Skeletal muscle tissue (tissue), 4 donors: ENCODE results near the gene PAQR5. TPM values are rescaled to one million over a fixed set of nuclear protein-coding genes. Genes with fewer than 3 reads are reported as not detected.

Source experiments
- H3K27ac ChIP-seq: one replicate; pipeline ENCODE4 v1.7.0; 2013; ENCODE audit warnings: mild to moderate bottlenecking, low read depth, low read length, inconsistent platforms
- H3K27me3 ChIP-seq, 3 donors: one replicate each; pipeline ENCODE4 v1.7.0; 2013; ENCODE audit warnings: low read length in 3 of 3; ENCODE audit not compliant: control insufficient read depth in 3 of 3, insufficient read depth in 3 of 3
- H3K36me3 ChIP-seq, 3 donors: one replicate each; pipeline ENCODE4 v1.7.0; 2013; ENCODE audit warnings: low read length in 3 of 3; ENCODE audit not compliant: control insufficient read depth in 3 of 3, insufficient read depth in 3 of 3
- H3K4me1 ChIP-seq, 3 donors: one replicate each; pipeline ENCODE4 v1.7.0; 2013; ENCODE audit warnings: low read length in 3 of 3, mild to moderate bottlenecking in 3 of 3; ENCODE audit not compliant: control insufficient read depth in 3 of 3, insufficient read depth in 3 of 3
- H3K4me3 ChIP-seq, 3 donors: one replicate each; pipeline ENCODE4 v1.7.0; 2013; ENCODE audit warnings: low read length in 3 of 3
- H3K9ac ChIP-seq, 3 donors: one replicate each; pipeline ENCODE4 v1.7.0; 2013; ENCODE audit warnings: low read length in 3 of 3, mild to moderate bottlenecking in 3 of 3, moderate library complexity in 2 of 3, low read depth in 1 of 3
- H3K9me3 ChIP-seq, 3 donors: one replicate each; pipeline ENCODE4 v1.7.0; 2013; ENCODE audit warnings: low read length in 3 of 3; ENCODE audit not compliant: control insufficient read depth in 3 of 3
- total RNA-seq: library from RNA; depleted of rRNA; stranded (reverse); fragments of >200 nt; gene quantifications from one replicate; pipeline ENCODE4 v1.2.3, GENCODE V29; 2014
- donor health status: Osteomylitis.

The PAQR5 gene
- total RNA-seq, 1 donor from 2014 or later = under 0.01 TPM

DNA sequence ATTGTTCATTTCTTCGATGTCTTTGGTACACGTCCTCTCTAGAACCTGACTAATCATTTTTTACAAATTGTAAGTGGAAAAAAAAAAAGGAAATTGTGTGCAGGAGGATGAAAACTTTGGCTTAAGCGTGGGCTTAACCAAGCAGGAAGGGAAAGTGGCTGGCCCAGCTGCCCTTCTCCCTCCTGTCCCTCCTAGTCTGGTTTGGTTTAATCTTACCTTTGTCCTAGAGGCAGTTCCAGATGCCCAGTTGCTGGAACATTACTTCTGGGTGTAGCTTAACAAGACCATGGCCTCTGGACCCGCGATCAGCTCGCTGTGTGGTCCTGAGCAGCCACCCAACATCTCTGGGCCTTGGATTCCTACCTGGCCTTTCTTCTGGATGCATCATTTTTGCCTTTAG is 15.4 kb downstream of the PAQR5 start:
- H3K4me3 ChIP-seq = no peak overlapping the region
- no peaks in the 10 kb centered on the region for H3K36me3 ChIP-seq
- H3K4me1 ChIP-seq = no peaks in the 10 kb centered on the region
- no peaks in the 10 kb centered on the region for H3K9me3 ChIP-seq
- H3K27me3 ChIP-seq = peaks cover 0 to 6% (median 0%) of the 10 kb centered on the region in 3 donors
- H3K27ac ChIP-seq = no peak overlapping the region
- H3K9ac ChIP-seq = no peak overlapping the region

DNA sequence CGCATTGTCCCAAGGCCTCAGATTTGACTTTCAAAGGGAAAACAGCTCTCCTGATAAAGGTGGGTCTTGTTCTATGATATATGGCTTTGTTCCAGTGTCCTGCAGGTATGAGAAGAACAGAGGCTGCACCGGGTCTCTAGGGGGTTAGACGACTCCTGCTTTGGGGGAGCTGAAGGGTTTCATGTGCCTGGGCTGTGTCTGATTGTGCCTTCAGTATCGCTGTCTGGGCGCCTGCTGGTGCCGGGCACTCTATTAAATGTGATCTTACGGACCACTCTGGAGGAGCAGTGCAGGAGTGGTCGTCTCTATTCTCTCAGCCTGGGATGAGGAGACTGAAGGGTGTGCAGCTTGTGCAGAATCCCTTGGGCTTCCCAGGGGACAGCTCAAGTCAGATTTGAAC is 16.0 kb downstream of the PAQR5 start:
- Histone ChIP-seq H3K27ac (no peak overlapping the region), H3K4me1 (no peaks in the 10 kb centered on the region), H3K9ac (no peak overlapping the region), H3K27me3 (peaks cover 0 to 7% (median 1%) of the 10 kb centered on the region in 3 donors), H3K36me3 (no peaks in the 10 kb centered on the region), H3K9me3 (no peaks in the 10 kb centered on the region), H3K4me3 (no peak overlapping the region)

DNA sequence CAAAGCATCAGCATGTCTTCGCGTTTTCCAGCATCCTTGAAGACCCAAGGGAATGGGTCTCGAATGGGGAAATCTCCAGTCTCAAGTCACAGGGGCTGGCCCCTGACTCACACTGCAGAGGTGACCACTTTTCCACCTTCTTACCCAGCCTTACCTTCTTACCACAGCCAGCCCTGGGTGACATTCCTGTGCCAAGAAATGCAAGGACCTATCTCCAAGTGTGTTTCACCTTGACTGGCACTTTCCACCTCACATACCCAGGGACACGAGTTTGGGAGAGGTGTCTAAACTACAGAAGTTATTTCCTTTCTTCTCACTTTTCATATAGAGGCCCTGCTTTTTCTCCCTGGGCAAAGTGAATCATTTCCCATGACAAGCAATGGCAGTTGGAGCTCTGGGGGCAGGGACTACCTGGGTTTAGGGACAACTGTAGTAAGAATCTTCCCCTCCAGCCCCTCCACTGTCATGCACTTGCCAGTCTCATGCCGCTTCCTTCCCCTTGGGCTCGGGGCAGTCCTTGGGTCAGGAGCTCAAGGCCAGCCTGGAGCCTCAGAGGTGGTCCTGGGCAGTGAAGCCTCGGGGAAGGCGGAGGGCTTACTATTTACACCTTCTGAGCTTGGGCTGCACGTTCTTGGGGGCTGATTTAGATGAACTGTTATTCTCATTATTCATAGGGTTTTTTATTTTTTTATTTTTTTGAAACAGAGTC is 16.8 kb downstream of the PAQR5 start:
- Histone ChIP-seq H3K27me3 (peaks cover 0 to 10% (median 2%) of the 10 kb centered on the region in 3 donors), H3K27ac (no peak overlapping the region), H3K36me3 (no peaks in the 10 kb centered on the region), H3K4me3 (no peak overlapping the region), H3K9me3 (no peaks in the 10 kb centered on the region), H3K9ac (no peak overlapping the region), H3K4me1 (no peaks in the 10 kb centered on the region)

DNA sequence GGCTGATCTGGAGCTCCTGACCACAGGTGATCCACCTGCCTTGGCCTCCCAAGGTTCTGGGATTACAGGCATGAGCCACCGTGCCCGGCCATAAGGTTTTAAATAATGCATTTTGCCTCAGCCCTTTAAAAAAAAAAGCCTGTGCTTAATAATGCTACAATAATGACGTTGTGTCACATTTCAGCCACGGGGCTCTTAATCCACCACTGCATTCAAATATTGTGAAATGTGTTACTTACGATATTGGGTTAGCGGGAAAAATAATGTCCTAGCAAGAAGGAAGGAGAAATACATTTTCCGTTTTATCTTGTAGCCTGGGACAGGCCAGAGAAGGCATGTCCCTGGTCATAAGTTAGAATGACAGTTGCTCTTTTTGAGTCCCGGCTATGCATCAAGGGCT is 17.6 kb downstream of the PAQR5 start:
- no peaks in the 10 kb centered on the region for H3K36me3 ChIP-seq
- H3K9ac ChIP-seq = no peak overlapping the region
- H3K27me3 ChIP-seq = peaks cover 0 to 10% (median 2%) of the 10 kb centered on the region in 3 donors
- H3K27ac ChIP-seq = no peak overlapping the region
- no peaks in the 10 kb centered on the region for H3K9me3 ChIP-seq
- H3K4me1 ChIP-seq = no peaks in the 10 kb centered on the region
- no peak overlapping the region for H3K4me3 ChIP-seq

DNA sequence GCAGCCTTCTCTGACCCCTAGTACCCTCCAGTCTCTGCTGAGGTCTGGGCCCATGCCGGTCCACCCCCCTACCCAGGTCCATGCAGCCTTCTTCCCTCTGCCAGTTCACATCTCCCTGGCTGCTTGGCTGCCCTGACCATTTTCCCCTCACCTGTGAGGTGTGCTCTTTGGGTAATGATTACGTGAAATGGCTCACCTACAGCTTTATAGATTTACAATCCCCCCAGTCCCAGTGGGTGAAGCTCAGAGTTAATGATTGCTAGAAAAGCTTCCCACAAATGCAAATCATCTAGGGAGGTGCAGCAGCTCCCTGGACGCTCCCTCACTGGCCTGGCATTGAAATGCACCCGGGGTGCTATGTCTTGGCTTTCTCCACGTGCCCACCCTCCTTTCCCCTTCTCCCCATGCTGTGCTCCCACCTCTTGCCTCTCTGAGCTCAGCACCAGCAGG is 18.7 kb downstream of the PAQR5 start:
- no peak overlapping the region for H3K4me3 ChIP-seq
- peaks cover 0 to 10% (median 2%) of the 10 kb centered on the region in 3 donors for H3K27me3 ChIP-seq

DNA sequence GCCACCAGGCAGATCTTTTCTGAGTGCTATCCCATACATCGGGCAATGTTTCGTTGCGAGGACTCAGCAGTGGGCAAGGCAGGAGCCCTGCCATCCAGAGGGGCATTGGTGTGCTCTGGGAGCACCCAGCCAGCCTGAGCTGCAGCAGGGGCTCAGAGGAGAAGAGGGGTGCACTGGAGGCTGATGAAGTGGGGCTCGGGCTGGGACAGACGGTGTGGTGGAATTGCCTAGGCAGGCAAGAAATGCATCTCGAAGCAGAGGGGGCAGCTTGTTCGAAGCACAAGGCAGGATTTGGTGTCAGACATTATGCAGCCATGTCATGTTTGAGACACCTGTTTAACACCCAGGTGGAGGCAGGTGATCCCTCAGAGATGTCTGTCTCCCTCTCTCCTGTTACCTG is 19.3 kb downstream of the PAQR5 start:
- no peaks in the 10 kb centered on the region for H3K4me1 ChIP-seq
- H3K36me3 ChIP-seq = no peaks in the 10 kb centered on the region
- H3K9me3 ChIP-seq = peaks cover 0 to under 1% (median 0%) of the 10 kb centered on the region in 3 donors
- no peak overlapping the region for H3K27ac ChIP-seq
- peaks cover 0 to 10% (median 6%) of the 10 kb centered on the region in 3 donors for H3K27me3 ChIP-seq
- H3K4me3 ChIP-seq = no peak overlapping the region
- no peak overlapping the region for H3K9ac ChIP-seq

More for the DNA sequence above, 18.7 kb downstream of the PAQR5 start:
- H3K36me3 ChIP-seq = no peaks in the 10 kb centered on the region
- no peaks in the 10 kb centered on the region for H3K9me3 ChIP-seq
- no peak overlapping the region for H3K27ac ChIP-seq
- no peak overlapping the region for H3K9ac ChIP-seq
- H3K4me1 ChIP-seq = no peaks in the 10 kb centered on the region

DNA sequence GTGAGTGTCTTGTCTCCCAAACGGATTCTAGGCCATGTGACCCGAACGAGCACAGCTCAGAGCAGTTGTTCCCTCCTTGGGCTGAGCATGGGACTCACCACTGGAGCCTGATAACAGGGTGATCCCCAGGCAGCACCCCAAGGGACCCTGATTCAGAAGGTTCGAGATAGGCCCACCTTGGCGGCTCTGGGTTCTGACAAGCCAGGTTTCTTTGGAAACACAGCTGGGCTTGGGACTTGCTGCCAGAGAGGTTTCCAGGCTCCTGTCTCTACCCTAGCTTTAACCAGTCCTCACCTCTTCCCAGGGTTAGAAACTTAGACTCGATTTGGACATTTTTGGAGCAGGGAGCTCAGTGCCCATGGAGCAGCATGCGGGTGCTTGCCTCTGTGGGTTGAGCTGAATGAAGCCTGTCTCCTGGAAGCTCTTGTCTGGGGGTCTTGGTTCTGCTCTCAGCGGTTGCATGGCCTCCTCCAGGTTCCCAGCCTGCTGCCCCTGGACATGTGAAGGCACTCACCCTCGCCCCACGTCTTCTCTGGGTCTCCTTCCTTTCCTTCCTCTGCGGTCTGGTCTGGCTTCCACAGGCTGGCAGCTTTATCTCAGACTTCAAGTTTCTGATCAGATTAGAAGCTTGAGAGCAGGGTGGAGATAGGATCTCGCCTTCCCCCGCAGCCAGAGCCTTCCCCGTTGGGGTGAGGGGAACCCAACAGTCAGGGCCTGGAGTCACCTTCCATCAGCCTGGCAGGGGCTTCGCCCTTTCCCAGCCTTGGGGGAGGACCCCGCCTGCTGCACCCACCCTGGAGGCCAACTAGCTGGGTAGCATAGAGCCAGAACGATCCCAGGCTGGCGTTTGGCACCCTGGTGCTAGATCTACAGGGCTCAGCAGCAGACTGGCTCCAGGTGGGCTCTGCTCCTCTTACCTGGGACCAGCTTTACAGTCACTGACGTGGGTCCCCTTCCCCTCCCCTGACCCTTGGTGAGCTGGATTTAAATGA is 21.0 kb downstream of the PAQR5 start:
- peaks cover 0 to 2% (median 0%) of the 10 kb centered on the region in 3 donors for H3K9me3 ChIP-seq

DNA sequence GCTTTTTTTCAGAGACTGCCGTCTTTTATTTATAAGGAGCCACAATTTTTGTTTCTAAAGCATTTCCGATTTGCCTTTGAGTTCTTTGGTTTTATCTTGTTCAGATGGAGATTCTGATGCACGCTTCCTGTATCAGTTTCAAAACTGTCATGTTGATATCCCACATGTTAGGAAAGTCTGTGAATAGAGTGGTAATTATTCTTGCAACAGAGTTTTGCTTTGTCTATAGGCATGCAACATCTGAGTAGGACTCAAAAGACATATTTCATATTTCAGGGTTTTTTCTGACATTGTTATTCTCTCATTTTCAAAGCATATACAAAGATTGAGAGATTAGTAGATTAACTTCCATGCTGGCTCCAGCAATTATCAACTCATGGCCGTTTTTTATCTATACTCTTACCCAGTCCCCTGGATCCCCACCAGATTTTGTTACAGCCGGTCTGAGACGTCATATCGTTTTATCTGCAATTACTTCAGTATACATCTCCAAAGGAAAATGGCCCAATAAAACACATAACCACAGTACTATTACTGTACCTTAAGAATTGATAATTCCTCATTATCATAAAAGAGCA is 22.4 kb downstream of the PAQR5 start:
- H3K9me3 ChIP-seq = peaks cover 0 to 2% (median 0%) of the 10 kb centered on the region in 3 donors
- H3K36me3 ChIP-seq = no peaks in the 10 kb centered on the region
- no peak overlapping the region for H3K27ac ChIP-seq
- H3K9ac ChIP-seq = no peak overlapping the region
- peaks cover 0 to 19% (median 13%) of the 10 kb centered on the region in 3 donors for H3K27me3 ChIP-seq
- no peaks in the 10 kb centered on the region for H3K4me1 ChIP-seq
- H3K4me3 ChIP-seq = no peak overlapping the region

More for the DNA sequence above, 21.0 kb downstream of the PAQR5 start:
- peaks cover 0 to 15% (median 13%) of the 10 kb centered on the region in 3 donors for H3K27me3 ChIP-seq
- H3K36me3 ChIP-seq = no peaks in the 10 kb centered on the region
- H3K27ac ChIP-seq = no peak overlapping the region
- no peak overlapping the region for H3K9ac ChIP-seq
- no peaks in the 10 kb centered on the region for H3K4me1 ChIP-seq
- no peak overlapping the region for H3K4me3 ChIP-seq

DNA sequence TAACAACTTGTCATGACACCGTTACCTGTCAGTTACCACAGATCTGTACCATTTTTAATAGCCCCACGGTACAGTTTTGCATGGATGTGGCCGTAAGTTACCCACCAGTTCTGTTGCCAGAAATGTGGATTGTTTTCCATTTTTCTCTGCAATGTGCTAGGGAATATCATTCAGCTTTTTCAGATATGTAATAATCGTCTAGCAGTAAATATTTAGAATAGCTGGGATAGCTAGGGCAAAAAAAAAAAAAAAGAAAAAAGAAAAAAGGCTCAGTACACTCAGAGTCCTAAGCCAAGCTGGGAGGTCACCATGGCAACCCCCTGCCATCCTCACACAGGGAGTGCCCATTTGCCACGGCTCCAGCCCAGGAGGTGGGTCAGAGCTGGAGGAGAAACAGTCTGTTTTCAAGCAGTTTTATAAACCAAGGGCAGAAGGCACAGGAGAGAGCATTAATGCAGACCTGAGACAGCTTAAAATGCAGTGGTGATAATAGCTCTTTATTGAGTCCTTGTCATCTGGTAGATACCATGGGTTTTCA is 25.2 kb downstream of the PAQR5 start:
- H3K4me1 ChIP-seq = no peaks in the 10 kb centered on the region
- peaks cover 0 to 16% (median 14%) of the 10 kb centered on the region in 3 donors for H3K27me3 ChIP-seq
- peaks cover 0 to 2% (median 0%) of the 10 kb centered on the region in 3 donors for H3K9me3 ChIP-seq
- no peak overlapping the region for H3K27ac ChIP-seq
- no peak overlapping the region for H3K4me3 ChIP-seq
- H3K36me3 ChIP-seq = no peaks in the 10 kb centered on the region
- no peak overlapping the region for H3K9ac ChIP-seq
